ENCODE data around the gene NPPC. TPM values are rescaled to one million over a fixed set of nuclear protein-coding genes. Genes with fewer than 3 reads are reported as not detected.

Gene NPPC, protein sequence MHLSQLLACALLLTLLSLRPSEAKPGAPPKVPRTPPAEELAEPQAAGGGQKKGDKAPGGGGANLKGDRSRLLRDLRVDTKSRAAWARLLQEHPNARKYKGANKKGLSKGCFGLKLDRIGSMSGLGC
- total RNA-seq, result 0.23 and 0.41 TPM in 2 replicates

DNA sequence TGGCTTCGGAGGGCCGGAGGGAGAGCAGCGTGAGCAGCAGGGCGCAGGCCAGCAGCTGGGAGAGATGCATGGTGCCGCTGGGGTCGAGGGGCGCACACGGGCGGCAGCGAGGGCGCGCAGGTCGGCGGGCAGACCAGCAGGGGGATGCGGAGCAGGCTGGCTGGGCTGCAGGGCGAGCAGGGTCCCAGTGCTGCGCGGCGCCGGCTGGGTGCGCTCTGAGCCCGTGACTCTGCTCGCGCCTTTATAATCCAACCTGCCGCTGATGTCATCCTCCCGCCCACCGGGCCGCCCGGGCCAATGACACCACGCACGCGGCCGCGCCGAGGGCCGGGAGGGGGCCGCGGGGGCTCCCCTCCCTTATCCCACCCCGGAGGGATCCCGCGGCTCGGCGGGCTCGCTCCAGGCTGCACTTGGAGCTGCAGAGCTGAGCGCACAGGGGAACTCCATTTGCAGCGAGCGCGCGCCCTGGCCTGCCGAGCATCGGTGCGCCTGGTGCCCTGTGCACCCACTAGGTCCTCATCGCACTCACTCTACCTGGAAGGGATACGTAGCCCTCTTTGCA lies at the start of gene NPPC:
TSS of gene NPPC (minus strand) at position 217 of the 562 bp plus-strand sequence. CDS start at position 70, 147 bp downstream.
- H3K4me1 Mint-ChIP-seq (ENCODE audit: low read depth), result no peaks in the 10 kb centered on the region
- H3K4me3 Mint-ChIP-seq (ENCODE audit: low read depth), result peak within 1 kb of the TSS; percentile 26
- H3K9me3 Mint-ChIP-seq, result no peaks in the 10 kb centered on the region
- peak; percentile 49 for DNase-seq (ENCODE audit: low spot score)
- H3K27ac Mint-ChIP-seq, result no peak within 1 kb of the TSS
- H3K36me3 Mint-ChIP-seq (ENCODE audit: low read depth), result no peaks in the 10 kb centered on the region
- H3K27me3 Mint-ChIP-seq (ENCODE audit: low read depth), result peaks cover 52% of the 10 kb centered on the region
- intact Hi-C loops (cut with micrococcal nuclease), result loop anchor here (5.0 kb wide), 2 partner anchors 216 to 311 kb away; no protein-coding TSS in a partner anchor

DNA sequence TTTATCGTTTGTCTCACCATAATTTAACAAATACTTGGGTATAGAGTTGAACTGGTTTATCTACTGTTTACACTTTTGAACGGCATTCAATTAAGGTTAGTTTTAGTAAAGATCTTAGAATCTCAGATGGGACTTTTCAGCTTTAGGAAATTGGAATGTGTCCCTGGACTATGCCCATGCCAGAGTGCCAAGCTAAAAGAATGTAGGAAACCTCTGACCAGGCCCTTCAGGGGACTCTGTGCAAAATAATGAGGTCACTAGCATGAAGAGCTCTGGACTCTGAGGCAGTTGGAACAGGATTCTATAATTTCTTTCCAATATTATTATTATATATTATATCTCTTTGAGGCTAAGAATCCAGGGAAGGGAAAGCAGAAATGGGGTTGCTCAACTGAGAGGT lies 48.8 kb upstream of the NPPC start:
- Mint-ChIP-seq H3K27ac (no peak overlapping the region), H3K27me3 (ENCODE audit: low read depth) (no peaks in the 10 kb centered on the region), H3K36me3 (ENCODE audit: low read depth) (peaks cover 4% of the 10 kb centered on the region), H3K4me1 (ENCODE audit: low read depth) (no peaks in the 10 kb centered on the region), H3K4me3 (ENCODE audit: low read depth) (no peak overlapping the region), H3K9me3 (no peaks in the 10 kb centered on the region)
- intact Hi-C loops (cut with micrococcal nuclease), result no loop called here
- DNase-seq (ENCODE audit: low spot score), result no peak

DNA sequence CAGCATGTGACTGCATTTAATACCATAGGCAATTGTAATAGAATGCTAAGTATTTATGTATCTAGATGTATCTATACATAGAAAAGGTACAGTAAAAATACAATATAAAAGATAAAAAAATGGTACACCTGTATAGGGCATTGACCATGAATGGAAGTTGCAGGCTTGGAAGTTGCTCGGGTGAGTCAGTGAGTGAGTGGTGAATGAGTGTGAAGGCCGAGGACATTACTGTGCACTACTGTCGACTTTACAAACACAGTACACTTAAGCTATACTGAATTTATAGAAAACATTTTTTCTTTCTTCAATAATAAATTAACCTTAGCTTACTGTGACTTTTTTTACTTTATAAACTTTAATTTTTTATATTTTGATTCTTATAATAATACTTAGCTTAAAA lies 44.3 kb upstream of the NPPC start:
- Mint-ChIP-seq H3K4me3 (ENCODE audit: low read depth) (no peak overlapping the region), H3K9me3 (peaks cover 9% of the 10 kb centered on the region), H3K27me3 (ENCODE audit: low read depth) (no peaks in the 10 kb centered on the region), H3K27ac (no peak overlapping the region), H3K4me1 (ENCODE audit: low read depth) (no peaks in the 10 kb centered on the region), H3K36me3 (ENCODE audit: low read depth) (peaks cover 11% of the 10 kb centered on the region)
- no peak for DNase-seq (ENCODE audit: low spot score)
- intact Hi-C loops (cut with micrococcal nuclease), result no loop called here

DNA sequence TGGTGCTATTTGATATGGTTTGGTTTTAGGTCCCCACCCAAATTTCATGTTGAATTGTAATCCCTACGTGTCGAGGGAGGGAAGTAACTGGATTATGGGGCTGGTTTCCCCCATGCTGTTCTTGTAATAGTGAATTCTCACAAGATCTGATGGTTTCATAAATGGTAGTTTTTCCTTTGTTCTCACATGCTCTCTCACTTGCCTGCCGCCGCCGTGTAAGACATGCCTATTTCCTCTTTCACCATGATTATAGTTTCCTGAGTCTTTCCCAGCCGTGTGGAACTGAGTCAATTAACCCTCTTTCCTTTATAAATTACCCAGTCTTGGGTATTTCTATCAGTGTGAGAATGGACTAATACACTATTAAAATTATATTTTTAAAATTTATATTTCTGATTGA lies 42.6 kb upstream of the NPPC start:
- Mint-ChIP-seq H3K36me3 (ENCODE audit: low read depth) (peaks cover 11% of the 10 kb centered on the region), H3K27me3 (ENCODE audit: low read depth) (no peaks in the 10 kb centered on the region), H3K4me1 (ENCODE audit: low read depth) (peaks cover 4% of the 10 kb centered on the region), H3K4me3 (ENCODE audit: low read depth) (no peak overlapping the region), H3K27ac (no peak overlapping the region), H3K9me3 (peaks cover 9% of the 10 kb centered on the region)
- DNase-seq (ENCODE audit: low spot score), result no peak
- intact Hi-C loops (cut with micrococcal nuclease), result no loop called here

DNA sequence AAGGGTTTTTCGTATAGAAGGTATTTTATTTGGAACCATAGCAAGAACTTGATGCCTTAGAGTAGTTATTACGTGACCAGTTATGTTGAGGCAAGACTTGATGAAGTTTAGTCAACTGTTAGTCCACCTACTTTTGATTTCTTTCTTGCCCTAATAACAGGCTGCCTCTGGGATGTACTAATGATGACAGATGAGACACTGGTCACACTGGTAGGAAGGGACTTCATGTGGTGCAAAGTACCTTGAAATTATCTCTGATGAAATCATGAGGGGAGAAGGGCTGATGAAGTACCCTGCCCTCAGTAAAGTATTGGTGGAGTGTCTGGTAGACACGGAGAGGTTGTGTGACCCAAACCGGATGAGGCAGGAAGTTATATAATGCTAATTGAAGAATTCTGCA lies 40.7 kb upstream of the NPPC start:
- no peak for DNase-seq (ENCODE audit: low spot score)
- Mint-ChIP-seq H3K27ac (no peak overlapping the region), H3K4me3 (ENCODE audit: low read depth) (no peak overlapping the region), H3K27me3 (ENCODE audit: low read depth) (no peaks in the 10 kb centered on the region), H3K36me3 (ENCODE audit: low read depth) (peaks cover 7% of the 10 kb centered on the region), H3K9me3 (peaks cover 9% of the 10 kb centered on the region), H3K4me1 (ENCODE audit: low read depth) (peaks cover 12% of the 10 kb centered on the region)
- intact Hi-C loops (cut with micrococcal nuclease), result no loop called here

DNA sequence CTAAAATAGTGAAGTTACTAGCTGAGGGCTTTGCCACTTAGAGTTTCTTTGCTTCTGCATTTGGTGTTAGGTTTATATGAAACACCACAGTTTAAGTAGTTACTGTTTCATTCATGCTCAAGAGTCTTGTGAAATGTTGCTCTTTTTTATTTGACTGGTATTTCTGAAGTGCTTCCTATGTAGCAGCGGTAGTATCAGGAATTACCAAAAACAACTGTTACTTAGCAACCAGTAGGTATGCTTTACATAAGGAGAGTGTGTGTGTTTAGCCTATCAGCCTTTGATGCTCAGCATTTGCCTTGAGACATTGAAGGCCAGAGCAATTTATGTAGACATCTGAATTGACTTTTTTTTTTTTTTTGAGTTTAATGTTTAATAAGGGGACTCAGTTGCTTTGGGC lies 38.9 kb upstream of the NPPC start:
- H3K27ac Mint-ChIP-seq, result no peak overlapping the region
- DNase-seq (ENCODE audit: low spot score), result no peak
- peaks cover 11% of the 10 kb centered on the region for H3K36me3 Mint-ChIP-seq (ENCODE audit: low read depth)
- intact Hi-C loops (cut with micrococcal nuclease), result no loop called here
- peaks cover 9% of the 10 kb centered on the region for H3K9me3 Mint-ChIP-seq
- H3K27me3 Mint-ChIP-seq (ENCODE audit: low read depth), result no peaks in the 10 kb centered on the region
- H3K4me3 Mint-ChIP-seq (ENCODE audit: low read depth), result no peak overlapping the region
- peaks cover 16% of the 10 kb centered on the region for H3K4me1 Mint-ChIP-seq (ENCODE audit: low read depth)

DNA sequence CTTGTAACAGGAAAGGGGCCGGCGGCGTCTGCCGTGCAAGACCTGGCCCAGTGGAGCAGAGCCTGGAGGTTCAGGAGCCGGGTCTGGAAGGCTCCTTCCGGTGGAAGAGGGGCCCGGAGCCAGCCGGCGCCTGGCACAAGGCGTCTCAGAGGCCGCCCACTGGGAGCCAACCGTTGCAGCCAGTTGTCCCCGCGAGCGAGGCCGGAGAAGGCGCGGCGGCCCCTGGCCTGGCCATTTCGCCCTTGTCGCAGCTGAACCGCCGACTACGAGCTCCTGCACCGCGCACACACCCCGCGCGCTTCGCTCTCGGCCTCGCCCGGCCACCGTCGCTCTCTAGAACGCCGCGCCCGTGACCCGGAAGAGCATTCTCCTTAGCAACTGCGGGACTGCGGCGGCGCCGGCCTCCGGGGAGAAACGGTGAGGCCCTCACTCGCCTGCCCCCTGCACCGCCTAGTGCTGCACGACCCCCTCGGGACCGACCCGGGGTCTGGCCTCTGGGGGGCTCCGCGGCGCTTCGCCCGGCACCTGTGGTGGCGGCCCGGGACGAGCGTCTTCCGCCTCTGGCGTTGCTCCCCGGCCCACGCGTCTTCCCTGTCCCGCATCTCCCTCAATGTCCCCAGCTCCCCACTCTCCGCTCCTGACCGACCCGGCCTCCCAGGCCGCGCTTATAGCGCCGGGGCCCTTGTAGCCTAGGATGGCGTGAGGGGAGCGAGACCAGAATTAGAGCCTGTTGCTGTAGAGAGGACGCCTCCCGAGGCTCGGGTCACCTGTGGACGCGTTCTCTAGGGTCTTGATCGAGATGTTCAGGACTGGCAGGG lies 35.4 kb upstream of the NPPC start, which contains the start of gene DIS3L2:
TSS of gene DIS3L2 (plus strand) at position 365 of the 818 bp plus-strand sequence. CDS start 53,215 bp downstream, outside the sequence.
- Mint-ChIP-seq H3K4me3 (ENCODE audit: low read depth) (peak within 1 kb of the TSS; percentile 98), H3K27me3 (ENCODE audit: low read depth) (peaks cover under 1% of the 10 kb centered on the region), H3K27ac (peak within 1 kb of the TSS; percentile 92), H3K9me3 (no peaks in the 10 kb centered on the region), H3K4me1 (ENCODE audit: low read depth) (peaks cover 16% of the 10 kb centered on the region), H3K36me3 (ENCODE audit: low read depth) (peaks cover 4% of the 10 kb centered on the region)
- intact Hi-C loops (cut with micrococcal nuclease), result no loop called here
- DNase-seq (ENCODE audit: low spot score), result peak; percentile 75

DNA sequence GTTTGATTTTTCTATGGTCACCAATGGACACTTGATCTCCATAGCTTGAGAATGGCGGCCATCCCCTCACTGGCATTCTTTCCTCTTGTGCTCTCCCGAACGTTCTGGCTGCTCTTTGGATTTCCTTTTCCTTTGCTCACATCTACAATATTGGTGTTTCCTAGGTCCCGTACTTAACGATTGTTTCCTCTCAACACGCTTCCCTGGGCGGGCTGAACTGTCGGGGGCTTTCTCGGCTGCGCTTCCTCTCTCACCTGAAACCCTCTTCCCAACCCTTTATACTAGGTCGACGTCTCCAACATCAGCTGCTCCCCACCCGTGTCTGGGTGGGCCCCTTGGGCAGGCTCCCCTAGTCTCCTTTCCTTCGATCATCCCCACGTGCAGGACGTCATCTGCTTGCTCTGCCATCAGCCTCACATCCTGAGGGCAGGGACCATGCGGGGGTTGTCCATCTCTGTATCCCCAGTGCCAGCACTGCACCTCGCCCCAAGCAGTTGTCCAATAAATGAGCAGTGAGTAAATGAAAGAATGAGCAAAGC lies 34.7 kb upstream of the NPPC start:
- Mint-ChIP-seq H3K9me3 (no peaks in the 10 kb centered on the region), H3K27ac (peak overlapping the region; percentile 69), H3K4me3 (ENCODE audit: low read depth) (peak overlapping the region; percentile 98), H3K27me3 (ENCODE audit: low read depth) (peaks cover 7% of the 10 kb centered on the region), H3K4me1 (ENCODE audit: low read depth) (peaks cover 16% of the 10 kb centered on the region), H3K36me3 (ENCODE audit: low read depth) (peaks cover 4% of the 10 kb centered on the region)
- DNase-seq (ENCODE audit: low spot score), result no peak
- intact Hi-C loops (cut with micrococcal nuclease), result no loop called here

DNA sequence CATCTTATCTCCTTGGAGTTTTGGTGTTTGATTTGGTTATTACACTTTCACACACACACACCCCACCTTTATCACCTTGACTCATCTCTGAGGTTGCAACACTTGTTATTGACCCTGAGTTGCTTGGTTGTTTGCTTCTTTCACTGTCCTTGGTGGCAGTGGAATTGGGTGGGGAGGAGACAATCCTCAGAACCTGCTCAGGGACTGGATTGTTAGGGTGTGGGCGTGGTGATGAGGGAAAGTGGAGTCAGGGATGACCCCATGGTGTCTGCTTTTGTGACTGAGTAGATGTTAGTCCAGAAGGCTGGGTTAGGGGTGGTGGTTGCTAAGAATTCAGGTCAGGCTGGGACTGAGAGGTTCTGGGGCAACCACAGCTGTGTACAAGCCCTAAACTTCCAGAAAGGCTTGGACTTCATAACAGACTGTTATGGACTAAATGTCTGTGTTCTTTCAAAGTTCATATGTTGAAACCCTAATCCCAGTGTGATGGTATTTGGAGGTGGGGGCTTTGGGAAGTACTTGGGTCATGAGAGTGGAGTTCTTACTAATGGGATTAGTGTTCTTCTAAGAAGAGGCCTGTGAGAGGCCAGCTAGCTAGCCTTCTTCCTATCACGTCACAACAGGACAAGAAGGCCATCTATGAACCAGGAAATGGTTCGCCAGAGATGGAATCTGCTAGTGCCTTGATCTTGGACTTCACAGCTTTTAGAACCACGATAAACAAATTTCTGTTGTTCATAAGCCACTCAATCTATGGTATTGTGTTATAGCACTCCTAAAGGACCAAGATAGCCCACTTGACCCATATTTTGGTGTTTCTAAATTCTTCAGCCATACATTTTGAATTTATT lies 31.9 kb upstream of the NPPC start:
- Mint-ChIP-seq H3K36me3 (ENCODE audit: low read depth) (peaks cover 4% of the 10 kb centered on the region), H3K27me3 (ENCODE audit: low read depth) (peaks cover 23% of the 10 kb centered on the region), H3K9me3 (no peaks in the 10 kb centered on the region), H3K4me1 (ENCODE audit: low read depth) (peaks cover 9% of the 10 kb centered on the region), H3K27ac (no peak overlapping the region), H3K4me3 (ENCODE audit: low read depth) (no peak overlapping the region)
- no peak for DNase-seq (ENCODE audit: low spot score)
- intact Hi-C loops (cut with micrococcal nuclease), result no loop called here

DNA sequence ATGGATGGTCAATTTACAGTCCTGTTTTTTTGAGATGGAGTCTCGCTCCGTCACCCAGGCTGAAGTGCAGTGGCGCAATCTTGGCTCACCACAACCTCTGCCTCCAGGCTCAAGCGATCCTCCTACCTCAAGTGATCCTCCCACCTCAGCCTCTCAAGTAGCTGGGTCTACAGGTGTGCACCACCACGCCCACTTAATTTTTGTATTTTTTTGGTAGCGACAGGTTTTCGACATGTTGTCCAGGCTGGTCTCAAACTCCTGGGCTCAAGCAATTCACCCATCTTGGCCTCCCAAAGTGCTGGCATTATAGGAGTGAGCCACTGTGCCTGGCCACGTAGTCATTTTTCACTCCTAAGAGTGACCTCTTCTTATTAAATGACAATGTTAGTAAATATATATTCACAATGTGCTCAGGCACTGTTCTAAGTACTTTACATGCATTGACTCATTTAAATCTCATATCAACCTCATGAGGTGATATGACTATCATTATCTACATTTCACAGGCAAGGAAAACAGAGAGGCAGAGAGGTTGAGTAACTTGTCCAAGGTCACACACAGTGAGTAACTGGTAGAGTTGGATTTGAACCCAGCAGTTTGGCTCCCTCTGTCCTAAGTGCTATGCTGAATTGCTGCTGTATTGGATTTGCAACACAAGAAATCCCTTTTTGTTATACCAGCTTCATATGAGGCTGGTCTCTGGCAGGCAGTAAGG lies 29.7 kb upstream of the NPPC start:
- Mint-ChIP-seq H3K4me3 (ENCODE audit: low read depth) (no peak overlapping the region), H3K9me3 (no peaks in the 10 kb centered on the region), H3K27ac (no peak overlapping the region), H3K36me3 (ENCODE audit: low read depth) (peaks cover 2% of the 10 kb centered on the region), H3K27me3 (ENCODE audit: low read depth) (peaks cover 31% of the 10 kb centered on the region), H3K4me1 (ENCODE audit: low read depth) (peaks cover 2% of the 10 kb centered on the region)
- intact Hi-C loops (cut with micrococcal nuclease), result no loop called here
- DNase-seq (ENCODE audit: low spot score), result no peak

DNA sequence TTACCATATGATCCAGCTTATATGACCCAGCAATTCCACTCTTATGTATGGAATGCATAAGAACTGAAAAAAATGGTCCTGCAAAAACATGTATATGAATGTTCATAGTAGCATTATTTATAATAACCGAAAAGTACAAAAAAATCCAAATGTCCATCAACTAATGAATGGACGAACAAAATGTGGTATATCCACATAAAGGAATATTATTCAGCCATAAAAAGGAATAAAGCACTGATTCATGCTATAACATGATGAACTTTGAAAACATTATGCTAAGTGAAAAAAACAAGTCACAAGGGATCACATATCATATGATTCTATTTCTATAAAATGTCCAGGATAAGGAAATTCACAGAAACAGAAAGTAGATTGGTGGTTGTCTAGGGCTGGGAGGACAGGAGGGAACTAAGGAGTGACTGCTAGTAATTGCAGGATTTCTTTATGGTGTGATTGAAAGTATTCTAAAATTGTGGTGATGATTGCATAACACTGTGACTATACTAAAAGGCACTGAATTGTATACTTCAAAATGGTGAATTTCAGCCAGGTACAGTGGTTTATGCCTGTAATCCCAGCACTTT lies 25.3 kb upstream of the NPPC start:
- Mint-ChIP-seq H3K4me1 (ENCODE audit: low read depth) (no peaks in the 10 kb centered on the region), H3K36me3 (ENCODE audit: low read depth) (no peaks in the 10 kb centered on the region), H3K27ac (no peak overlapping the region), H3K9me3 (no peaks in the 10 kb centered on the region), H3K4me3 (ENCODE audit: low read depth) (no peak overlapping the region), H3K27me3 (ENCODE audit: low read depth) (peaks cover 38% of the 10 kb centered on the region)
- DNase-seq (ENCODE audit: low spot score), result no peak
- intact Hi-C loops (cut with micrococcal nuclease), result no loop called here
